Measurements from ENCODE around the gene GATA1.

The GATA1 gene

GRCh38 chrX:48772602-48773001 is 13.8 kb upstream of the GATA1 start:
- no peaks in the 10 kb centered on the region for H3F3A ChIP-seq (ENCODE audit: insufficient read depth, low read length)
- H3K4me1 ChIP-seq (ENCODE audit: insufficient read depth, low read length, severe bottlenecking): no peaks in the 10 kb centered on the region
- H3K79me2 ChIP-seq (ENCODE audit: insufficient read depth, low read length): no peaks in the 10 kb centered on the region
- H3K36me3 ChIP-seq (ENCODE audit: insufficient read depth, low read length): no peaks in the 10 kb centered on the region
- no peak for TF ChIP-seq CTCF (IDR thresholded peaks at IDR 0.05; ENCODE audit: low read length)
- TF ChIP-seq EZH2 (IDR thresholded peaks at IDR 0.05; ENCODE audit: borderline replicate concordance, low read length): no peak
- H3K9ac ChIP-seq (ENCODE audit: low read length): no peak overlapping the region
- H3K27ac ChIP-seq (ENCODE audit: low read depth, low read length, poor library complexity, severe bottlenecking): no peak overlapping the region
- no peaks in the 10 kb centered on the region for H3K9me2 ChIP-seq (ENCODE audit: low read depth, low read length)
- H3K27me3 ChIP-seq (ENCODE audit: insufficient read depth, low read length): no peaks in the 10 kb centered on the region
- H2AFZ ChIP-seq (ENCODE audit: low read length): no peak overlapping the region
- no peak overlapping the region for H3K4me3 ChIP-seq (ENCODE audit: low read depth, low read length, poor library complexity, severe bottlenecking)
- H4K20me1 ChIP-seq (ENCODE audit: insufficient read depth, low read length): no peaks in the 10 kb centered on the region
- H3K9me3 ChIP-seq (ENCODE audit: low read length): no peaks in the 10 kb centered on the region
- H3K4me2 ChIP-seq (ENCODE audit: low read length): no peak overlapping the region

GRCh38 chrX:48776818-48777439 is 9.5 kb upstream of the GATA1 start:
- Histone ChIP-seq H3K36me3 (ENCODE audit: insufficient read depth, low read length) (no peaks in the 10 kb centered on the region), H4K20me1 (ENCODE audit: insufficient read depth, low read length) (no peaks in the 10 kb centered on the region), H3K4me1 (ENCODE audit: insufficient read depth, low read length, severe bottlenecking) (no peaks in the 10 kb centered on the region), H3K27me3 (ENCODE audit: insufficient read depth, low read length) (no peaks in the 10 kb centered on the region), H3F3A (ENCODE audit: insufficient read depth, low read length) (no peaks in the 10 kb centered on the region), H3K9me2 (ENCODE audit: low read depth, low read length) (no peaks in the 10 kb centered on the region), H2AFZ (ENCODE audit: low read length) (no peak overlapping the region), H3K4me2 (ENCODE audit: low read length) (no peak overlapping the region), H3K9me3 (ENCODE audit: low read length) (no peaks in the 10 kb centered on the region), H3K79me2 (ENCODE audit: insufficient read depth, low read length) (no peaks in the 10 kb centered on the region), H3K27ac (ENCODE audit: low read depth, low read length, poor library complexity, severe bottlenecking) (no peak overlapping the region), H3K9ac (ENCODE audit: low read length) (no peak overlapping the region), H3K4me3 (ENCODE audit: low read depth, low read length, poor library complexity, severe bottlenecking) (no peak overlapping the region)
- TF ChIP-seq CTCF (IDR thresholded peaks at IDR 0.05; ENCODE audit: low read length): no peak
- no peak for TF ChIP-seq EZH2 (IDR thresholded peaks at IDR 0.05; ENCODE audit: borderline replicate concordance, low read length)

GRCh38 chrX:48779399-48779798 is 7.0 kb upstream of the GATA1 start:
- H3K27ac ChIP-seq (ENCODE audit: low read depth, low read length, poor library complexity, severe bottlenecking): no peak overlapping the region
- H3K4me3 ChIP-seq (ENCODE audit: low read depth, low read length, poor library complexity, severe bottlenecking): no peak overlapping the region
- TF ChIP-seq EZH2 (IDR thresholded peaks at IDR 0.05; ENCODE audit: borderline replicate concordance, low read length): no peak
- no peak for TF ChIP-seq CTCF (IDR thresholded peaks at IDR 0.05; ENCODE audit: low read length)
- no peaks in the 10 kb centered on the region for H3K9me2 ChIP-seq (ENCODE audit: low read depth, low read length)
- H3K9ac ChIP-seq (ENCODE audit: low read length): no peak overlapping the region
- no peaks in the 10 kb centered on the region for H4K20me1 ChIP-seq (ENCODE audit: insufficient read depth, low read length)
- no peaks in the 10 kb centered on the region for H3F3A ChIP-seq (ENCODE audit: insufficient read depth, low read length)
- no peak overlapping the region for H2AFZ ChIP-seq (ENCODE audit: low read length)
- no peaks in the 10 kb centered on the region for H3K4me1 ChIP-seq (ENCODE audit: insufficient read depth, low read length, severe bottlenecking)
- no peaks in the 10 kb centered on the region for H3K27me3 ChIP-seq (ENCODE audit: insufficient read depth, low read length)
- no peaks in the 10 kb centered on the region for H3K9me3 ChIP-seq (ENCODE audit: low read length)
- no peaks in the 10 kb centered on the region for H3K36me3 ChIP-seq (ENCODE audit: insufficient read depth, low read length)
- H3K79me2 ChIP-seq (ENCODE audit: insufficient read depth, low read length): no peaks in the 10 kb centered on the region
- H3K4me2 ChIP-seq (ENCODE audit: low read length): no peak overlapping the region
